Spleen (tissue), 7 donors: ENCODE results near the gene STK39.

Experiments used
- CTCF ChIP-seq, 11 experiments: fragments of 200-600 bp in 7 of 11; fragments of 450-650 bp in 4 of 11; sonication (generic) in 4 of 11; IDR thresholded peaks in 8 of 11; conservative IDR thresholded peaks in 3 of 11; 1 replicate in 7 of 11; 2 replicates in 4 of 11; pipeline versions ENCODE4 v1.4.0 to v1.8.0; 2016 to 2021; ENCODE audit warnings: antibody characterized with exemption in 11 of 11, inconsistent platforms in 4 of 11, mild to moderate bottlenecking in 1 of 11
- POLR2A ChIP-seq, 3 donors: fragments of 450-650 bp; IDR thresholded peaks; one replicate each; pipeline ENCODE4 v1.5.1; 2017; ENCODE audit warnings: antibody characterized with exemption in 3 of 3, mild to moderate bottlenecking in 1 of 3
- donor health status: DM: no; HTN: no; CAD: no; lungs with moderate emphysema.
- donor health status: DM: no; HTN: no; CAD: no.
- donor health status: DM: no; HTN: no; CAD: no.

- TF ChIP-seq POLR2A (IDR thresholded peaks at IDR 0.05), result no peak
- TF ChIP-seq CTCF (IDR thresholded peaks at IDR 0.05 in 8 of 11, conservative IDR thresholded peaks at IDR 0.05 in 3 of 11), result peak in 2 of 11 experiments; percentile 10
Observed at GRCh38 chr2:168247341-168248261, at the start of gene STK39.
